Effector memory CD4-positive, alpha-beta T cell (primary cell): ENCODE measurements around the gene HNRNPA3.
"Not testable (repeated sequence)": the region's sequence is repeated elsewhere in the genome, so short reads cannot be mapped to it uniquely, and the experiment has no call there.

Experiments used
- DNase-seq, 3 donors: peaks; one replicate each; pipeline ENCODE4 v3.0.0-alpha.2; 2020
- H3K27ac ChIP-seq: 2 replicates; pipeline ENCODE4 v1.7.0; 2013; ENCODE audit warnings: mild to moderate bottlenecking, low read length, moderate library complexity; ENCODE audit not compliant: insufficient read depth, poor library complexity, severe bottlenecking
- H3K27me3 ChIP-seq: replicated peaks from 2 replicates; pipeline ENCODE4 v1.7.0; 2013; ENCODE audit warnings: mild to moderate bottlenecking, low read length; ENCODE audit not compliant: insufficient read depth, control insufficient read depth, poor library complexity, severe bottlenecking
- H3K36me3 ChIP-seq: 2 replicates; pipeline ENCODE4 v1.7.0; 2013; ENCODE audit warnings: mild to moderate bottlenecking, low read length, moderate library complexity; ENCODE audit not compliant: control insufficient read depth, insufficient read depth
- H3K4me1 ChIP-seq: 2 replicates; pipeline ENCODE4 v1.7.0; 2013; ENCODE audit warnings: low read length, mild to moderate bottlenecking; ENCODE audit not compliant: control insufficient read depth, insufficient read depth, poor library complexity, severe bottlenecking
- H3K4me3 ChIP-seq: 2 replicates; pipeline ENCODE4 v1.7.0; 2013; ENCODE audit warnings: low read length, low read depth, mild to moderate bottlenecking; ENCODE audit not compliant: insufficient read depth, poor library complexity, severe bottlenecking
- H3K9me3 ChIP-seq: 2 replicates; pipeline ENCODE4 v1.7.0; 2013; ENCODE audit warnings: mild to moderate bottlenecking, low read length, moderate library complexity; ENCODE audit not compliant: control insufficient read depth

HNRNPA3 gene

GRCh38 chr2:177261116-177262060 lies 48.8 kb downstream of the HNRNPA3 start:
- Histone ChIP-seq H3K36me3 (peaks cover 3% of the 10 kb centered on the region), H3K27me3 (no peaks in the 10 kb centered on the region), H3K9me3 (no peaks in the 10 kb centered on the region), H3K4me3 (peak overlapping the region; percentile 95), H3K27ac (no peak overlapping the region), H3K4me1 (peaks cover 26% of the 10 kb centered on the region)
- DNase-seq: no peak

DNA sequence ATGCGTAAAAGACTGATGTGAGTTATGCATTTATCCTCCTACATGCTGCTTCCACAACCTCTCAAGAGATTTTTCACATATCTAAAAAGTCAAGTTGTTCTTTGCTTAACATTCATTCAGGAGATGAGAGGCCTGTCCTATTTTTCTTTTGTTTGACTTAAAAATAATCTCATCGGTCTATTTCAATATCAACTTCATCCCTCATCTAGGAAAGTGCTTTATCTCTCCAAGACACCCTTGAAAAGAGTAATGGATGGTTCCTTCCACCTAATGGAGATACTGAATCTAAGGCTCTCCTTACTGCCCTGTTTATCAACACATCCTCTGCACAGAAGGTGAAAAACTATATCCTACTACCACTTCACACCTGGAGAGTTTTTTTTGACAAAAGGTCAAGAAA lies 49.5 kb downstream of the HNRNPA3 start:
- no peaks in the 10 kb centered on the region for H3K27me3 ChIP-seq
- peaks cover 20% of the 10 kb centered on the region for H3K4me1 ChIP-seq
- DNase-seq: no peak
- peaks cover 3% of the 10 kb centered on the region for H3K36me3 ChIP-seq
- H3K27ac ChIP-seq: peak overlapping the region; percentile 99
- H3K4me3 ChIP-seq: peak overlapping the region; percentile 95
- H3K9me3 ChIP-seq: no peaks in the 10 kb centered on the region

- Histone ChIP-seq H3K4me3 (peak overlapping the region; percentile 95), H3K27me3 (no peaks in the 10 kb centered on the region), H3K36me3 (peaks cover 3% of the 10 kb centered on the region), H3K27ac (peak overlapping the region; percentile 99), H3K9me3 (no peaks in the 10 kb centered on the region), H3K4me1 (peaks cover 15% of the 10 kb centered on the region)
- DNase-seq: no peak
Measured at GRCh38 chr2:177262958-177263450, 50.4 kb downstream of the HNRNPA3 start.

GRCh38 chr2:177263451-177264208 lies 51.0 kb downstream of the HNRNPA3 start:
- Histone ChIP-seq H3K27me3 (no peaks in the 10 kb centered on the region), H3K9me3 (no peaks in the 10 kb centered on the region), H3K4me1 (peaks cover 15% of the 10 kb centered on the region), H3K4me3 (peak overlapping the region; percentile 95), H3K36me3 (no peaks in the 10 kb centered on the region), H3K27ac (peak overlapping the region; percentile 99)
- DNase-seq: peak; percentile 88 to 91 (median 91)

GRCh38 chr2:177264209-177264692 lies 51.7 kb downstream of the HNRNPA3 start:
- no peaks in the 10 kb centered on the region for H3K36me3 ChIP-seq
- peak overlapping the region; percentile 99 for H3K27ac ChIP-seq
- H3K4me3 ChIP-seq: peak overlapping the region; percentile 95
- H3K27me3 ChIP-seq: no peaks in the 10 kb centered on the region
- peak in 1 of 3 donors; percentile 10 for DNase-seq
- peaks cover 15% of the 10 kb centered on the region for H3K4me1 ChIP-seq
- H3K9me3 ChIP-seq: no peaks in the 10 kb centered on the region

GRCh38 chr2:177264693-177265587 lies 52.3 kb downstream of the HNRNPA3 start, which contains the start of gene NFE2L2:
TSS of gene NFE2L2 (minus strand) at chr2:177264727. CDS start at chr2:177264576, 151 bp downstream.
- peak within 1 kb of the TSS; percentile 95 for H3K4me3 ChIP-seq
- peak; percentile 89 to 90 (median 90) for DNase-seq
- H3K9me3 ChIP-seq: no peaks in the 10 kb centered on the region
- H3K4me1 ChIP-seq: peaks cover 15% of the 10 kb centered on the region
- no peaks in the 10 kb centered on the region for H3K27me3 ChIP-seq
- H3K36me3 ChIP-seq: no peaks in the 10 kb centered on the region
- peak within 1 kb of the TSS; percentile 99 for H3K27ac ChIP-seq

GRCh38 chr2:177265824-177266817 lies 53.5 kb downstream of the HNRNPA3 start:
- Histone ChIP-seq H3K9me3 (no peaks in the 10 kb centered on the region), H3K36me3 (no peaks in the 10 kb centered on the region), H3K27ac (peak overlapping the region; percentile 99), H3K27me3 (no peaks in the 10 kb centered on the region), H3K4me3 (peak overlapping the region; percentile 95), H3K4me1 (peaks cover 15% of the 10 kb centered on the region)
- no peak for DNase-seq

DNA sequence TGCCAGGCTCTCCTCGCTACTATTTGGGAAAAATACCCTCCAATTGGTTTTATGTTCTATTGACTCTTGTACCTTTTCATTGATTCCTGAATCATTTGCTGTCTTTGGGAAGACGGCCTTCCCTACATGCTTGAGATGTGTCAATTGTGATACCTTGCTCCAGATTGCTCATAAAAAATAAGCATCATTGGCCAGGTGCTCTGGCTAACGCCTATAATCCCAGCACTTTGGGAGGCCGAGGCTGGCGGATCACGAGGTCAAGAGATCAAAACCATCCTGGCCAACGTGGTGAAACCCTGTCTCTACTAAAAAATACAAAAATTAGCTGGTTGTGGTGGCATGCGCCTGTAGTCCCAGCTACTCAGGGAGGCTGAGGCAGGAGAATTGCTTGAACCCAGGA lies 54.4 kb downstream of the HNRNPA3 start:
- H3K27ac ChIP-seq, H3K4me3 ChIP-seq, H3K36me3 ChIP-seq, H3K27me3 ChIP-seq, DNase-seq, H3K4me1 ChIP-seq, H3K9me3 ChIP-seq: not testable (repeated sequence)
